GM10266 (cell line): ENCODE results near the gene MAST4.
A peak's percentile ranks its signal among the peaks of the same experiment; 100 is the strongest.

ENCODE experiments used
- DNase-seq: peaks from one replicate; pipeline ENCODE4 v3.0.0; 2012; ENCODE audit errors: extremely low spot score
- TF ChIP-seq, protein P1 (sequence below): IDR thresholded peaks from 2 replicates; pipeline ENCODE4 v1.5.1; 2012; ENCODE audit warnings: mild to moderate bottlenecking, low read depth; ENCODE audit not compliant: control insufficient read depth, insufficient read depth; ENCODE audit errors: missing control alignments

MAST4 gene

DNA sequence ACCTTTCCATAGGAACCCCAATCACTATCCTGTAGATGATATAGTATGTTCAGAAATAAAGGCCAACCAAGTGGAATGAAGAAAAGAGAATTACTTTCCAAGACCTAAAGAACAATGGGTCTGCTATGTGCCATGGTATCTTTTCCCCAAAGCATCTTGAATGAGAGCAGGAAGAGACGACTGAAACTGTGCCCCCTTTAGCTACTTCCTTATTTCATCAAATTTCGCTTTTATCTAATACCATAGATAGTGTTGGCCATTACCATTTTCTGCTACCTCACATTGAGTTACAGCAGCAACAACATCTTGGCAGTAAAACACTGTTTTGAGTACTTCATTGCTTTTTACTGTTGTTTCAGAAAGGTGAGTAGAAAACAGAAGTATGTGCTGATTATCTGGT, 333.8 kb downstream of the MAST4 start:
- TF ChIP-seq, protein P1, sequence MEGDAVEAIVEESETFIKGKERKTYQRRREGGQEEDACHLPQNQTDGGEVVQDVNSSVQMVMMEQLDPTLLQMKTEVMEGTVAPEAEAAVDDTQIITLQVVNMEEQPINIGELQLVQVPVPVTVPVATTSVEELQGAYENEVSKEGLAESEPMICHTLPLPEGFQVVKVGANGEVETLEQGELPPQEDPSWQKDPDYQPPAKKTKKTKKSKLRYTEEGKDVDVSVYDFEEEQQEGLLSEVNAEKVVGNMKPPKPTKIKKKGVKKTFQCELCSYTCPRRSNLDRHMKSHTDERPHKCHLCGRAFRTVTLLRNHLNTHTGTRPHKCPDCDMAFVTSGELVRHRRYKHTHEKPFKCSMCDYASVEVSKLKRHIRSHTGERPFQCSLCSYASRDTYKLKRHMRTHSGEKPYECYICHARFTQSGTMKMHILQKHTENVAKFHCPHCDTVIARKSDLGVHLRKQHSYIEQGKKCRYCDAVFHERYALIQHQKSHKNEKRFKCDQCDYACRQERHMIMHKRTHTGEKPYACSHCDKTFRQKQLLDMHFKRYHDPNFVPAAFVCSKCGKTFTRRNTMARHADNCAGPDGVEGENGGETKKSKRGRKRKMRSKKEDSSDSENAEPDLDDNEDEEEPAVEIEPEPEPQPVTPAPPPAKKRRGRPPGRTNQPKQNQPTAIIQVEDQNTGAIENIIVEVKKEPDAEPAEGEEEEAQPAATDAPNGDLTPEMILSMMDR: no peak
- DNase-seq: no peak

DNA sequence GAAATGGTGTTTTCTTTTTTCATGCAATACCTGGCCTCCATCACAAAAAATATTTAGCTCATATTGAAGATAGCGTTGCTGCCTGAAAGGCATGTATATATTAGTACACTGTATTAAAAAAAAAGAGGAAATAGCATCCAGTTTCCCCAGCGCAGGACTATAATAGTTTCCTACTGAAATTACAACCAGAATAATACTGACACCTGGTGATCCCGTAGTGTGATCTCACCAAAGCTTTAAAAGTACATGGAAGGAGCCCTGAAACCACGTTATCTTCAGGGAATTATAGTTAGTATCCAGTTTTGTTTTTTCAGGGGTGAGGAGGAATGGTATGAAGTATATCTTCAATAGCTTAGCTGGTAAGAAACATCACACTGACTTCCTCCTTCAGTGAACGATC, 335.5 kb downstream of the MAST4 start:
- no peak for DNase-seq

DNA sequence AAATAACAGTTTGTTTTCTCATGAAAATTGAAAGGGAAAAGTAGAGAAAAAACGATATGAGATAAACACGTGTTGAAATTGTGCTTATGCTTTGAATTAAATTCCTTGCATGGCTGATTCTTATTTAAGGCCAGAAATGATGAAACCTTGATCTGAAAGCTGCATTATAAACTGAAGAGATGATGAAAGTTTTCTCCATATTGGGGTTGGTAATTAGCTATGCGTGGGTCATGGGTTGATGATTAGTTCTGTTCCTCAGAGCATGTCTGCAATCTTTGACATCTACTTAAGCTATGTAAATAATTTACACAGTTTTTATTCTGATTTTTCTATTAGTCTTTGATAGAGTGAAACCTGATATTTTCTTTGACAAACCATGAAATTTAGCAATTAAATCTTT, 336.3 kb downstream of the MAST4 start:
- no peak for DNase-seq
- TF ChIP-seq, protein P1: no peak

More for the DNA sequence above, 335.5 kb downstream of the MAST4 start:
- TF ChIP-seq, protein P1: no peak

DNA sequence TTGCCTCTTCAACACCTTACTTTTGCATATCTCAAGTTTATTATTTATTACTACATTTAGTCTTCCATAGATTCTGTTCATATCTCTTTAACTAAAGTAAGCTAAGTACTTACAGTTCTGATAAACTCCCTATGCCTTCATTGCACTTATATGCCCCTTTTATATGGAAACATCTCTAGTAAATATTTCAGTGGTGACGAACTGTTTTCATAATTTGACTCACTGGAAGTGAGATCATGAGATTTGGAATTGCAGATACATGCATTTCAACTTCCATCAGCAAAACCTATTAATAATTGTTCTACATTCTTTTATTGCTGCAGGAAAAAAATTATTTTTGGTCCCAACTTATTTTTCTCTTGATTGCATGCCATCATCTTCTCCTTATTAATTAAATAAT, 336.9 kb downstream of the MAST4 start:
- no peak for DNase-seq
- TF ChIP-seq, protein P1: no peak

DNA sequence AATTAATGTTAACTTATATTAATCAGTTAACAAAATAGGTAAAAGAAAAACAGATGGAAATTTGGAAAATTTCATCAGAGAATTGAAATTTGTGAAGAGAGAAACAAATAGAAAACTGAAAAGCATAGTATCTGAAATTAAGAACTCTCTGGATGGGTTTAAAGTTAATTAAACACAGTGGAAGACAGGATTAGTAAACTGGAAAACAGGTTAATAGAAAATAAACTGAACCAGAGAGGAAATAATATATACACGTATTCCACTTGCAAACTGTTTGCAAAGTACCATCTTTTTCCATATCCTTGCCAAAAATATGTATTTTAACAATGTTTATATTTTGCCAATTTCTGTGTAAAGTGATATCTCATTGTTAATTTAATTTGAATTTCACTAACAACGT, 342.9 kb downstream of the MAST4 start:
- no peak for DNase-seq
- TF ChIP-seq, protein P1: no peak

DNA sequence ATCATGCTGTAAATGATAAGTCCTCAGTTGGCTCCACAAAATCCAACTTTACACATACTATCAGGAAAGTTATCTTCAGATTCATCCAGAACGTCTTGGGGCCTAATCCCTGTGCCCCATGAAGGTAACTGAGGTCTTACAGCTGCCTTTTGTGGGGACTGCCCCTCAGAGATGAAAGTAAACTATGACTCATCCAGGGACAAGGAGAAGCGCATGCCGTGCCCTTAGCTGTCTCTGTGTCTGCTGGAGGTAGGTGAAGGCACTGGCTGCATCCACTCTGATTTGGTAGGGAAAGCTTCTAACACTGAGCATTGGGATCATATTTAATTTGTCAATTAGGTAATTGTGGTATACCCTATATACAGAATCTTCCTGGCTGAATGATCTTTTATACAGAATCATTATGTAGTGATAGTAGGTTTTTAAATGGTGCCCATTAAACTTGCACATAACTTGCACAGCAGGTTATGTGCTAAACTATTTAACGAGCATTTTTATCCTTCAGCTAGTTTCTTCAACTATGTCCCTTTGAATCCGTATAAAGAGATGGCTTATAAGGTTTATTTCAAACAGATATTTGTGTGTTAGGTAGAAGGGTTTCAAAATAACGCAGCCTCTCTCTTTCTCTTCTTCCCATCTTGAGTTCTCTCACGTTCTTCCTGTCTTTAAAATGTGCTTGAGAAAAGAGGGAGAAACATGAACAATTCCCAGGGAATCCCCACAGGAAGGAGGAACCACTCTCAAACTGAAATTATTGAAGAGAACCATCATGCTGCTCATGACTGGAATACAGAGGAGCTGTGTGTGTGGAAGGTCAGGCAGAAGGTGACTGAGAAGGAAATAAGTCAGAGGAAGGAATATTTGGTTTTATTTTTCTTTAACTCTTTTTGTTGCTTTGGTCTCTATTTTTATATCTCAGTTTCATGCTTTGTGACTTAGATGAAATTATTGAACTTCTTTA, 349.5 kb downstream of the MAST4 start:
- TF ChIP-seq, protein P1: no peak
- peak; percentile 7 for DNase-seq

DNA sequence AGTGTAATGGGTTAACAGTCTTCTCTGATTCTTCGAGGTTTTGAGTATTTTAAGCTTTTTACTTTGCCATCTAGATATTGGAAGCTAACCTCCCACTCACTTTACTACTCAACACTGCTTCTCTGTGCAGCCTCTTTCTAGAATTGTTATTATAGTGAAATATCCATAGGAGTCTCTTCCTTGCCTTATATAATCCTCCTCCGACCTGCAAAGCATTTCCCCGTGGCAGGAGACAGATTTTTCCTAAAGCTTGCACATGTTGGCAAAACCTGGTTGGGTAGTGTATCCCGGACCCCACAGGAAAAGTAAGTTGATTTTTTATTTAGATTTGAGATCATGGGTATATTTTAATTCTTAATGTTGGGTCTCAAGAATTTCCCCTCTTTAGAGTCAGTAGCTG, 351.3 kb downstream of the MAST4 start:
- DNase-seq: no peak
- TF ChIP-seq, protein P1: no peak
